PC-9 (cell line): ENCODE measurements around the gene RALGAPB. TPM values are rescaled to one million over a fixed set of nuclear protein-coding genes. Genes with fewer than 3 reads are reported as not detected.
A peak's percentile ranks its signal among the peaks of the same experiment; 100 is the strongest.

Experiments
- BruUV-seq: library from RNA; stranded (reverse); fragments of 400-500 nt; replicated peaks from 2 replicates; lab custom pipeline; 2021; lab: Mats Ljungman, UMichigan
- CTCF ChIA-PET: fragments of 300-600 bp; sonication (Branson Sonifier 250); formaldehyde crosslinking; loops from one replicate; lab custom pipeline; 2022; ENCODE audit warnings: antibody characterized with exemption; lab: Charles Lee
- POLR2A ChIA-PET: fragments of 300-600 bp; sonication (Branson Sonifier 250); formaldehyde crosslinking; loops from one replicate; lab custom pipeline; 2022; ENCODE audit warnings: antibody characterized with exemption; ENCODE audit not compliant: unreplicated experiment; lab: Charles Lee
- DNase-seq, 2 experiments: peaks; one replicate each; pipeline versions ENCODE4 v3.0.0 to v3.0.0-alpha.2; 2015 to 2022; ENCODE audit warnings: mixed read lengths in 1 of 2
- H2AFZ ChIP-seq: fragments of 200-600 bp; sonication (generic); 2 replicates; pipeline ENCODE4 v1.8.1; 2017; ENCODE audit warnings: antibody characterized with exemption
- H3F3A ChIP-seq: fragments of 200-600 bp; sonication (generic); 2 replicates; pipeline ENCODE4 v1.8.1; 2017; ENCODE audit warnings: antibody characterized with exemption, mild to moderate bottlenecking, low read depth; ENCODE audit not compliant: insufficient read depth
- H3K27ac ChIP-seq: fragments of 200-600 bp; sonication (generic); 2 replicates; pipeline ENCODE4 v1.6.1; 2016; ENCODE audit warnings: mixed run types
- H3K27me3 ChIP-seq: fragments of 200-600 bp; sonication (generic); 2 replicates; pipeline ENCODE4 v1.6.1; 2016; ENCODE audit warnings: low read depth, mixed run types; ENCODE audit not compliant: insufficient read depth
- H3K36me3 ChIP-seq: fragments of 200-600 bp; sonication (generic); 2 replicates; pipeline ENCODE4 v1.6.1; 2016; ENCODE audit warnings: low read depth, mixed run types
- H3K4me1 ChIP-seq: fragments of 200-600 bp; sonication (generic); replicated peaks from 2 replicates; pipeline ENCODE4 v1.6.1; 2016; ENCODE audit warnings: mixed run types; ENCODE audit not compliant: insufficient read depth
- H3K4me2 ChIP-seq: fragments of 200-600 bp; sonication (generic); 2 replicates; pipeline ENCODE4 v1.6.1; 2017; ENCODE audit warnings: mixed run types
- H3K4me3 ChIP-seq: fragments of 200-600 bp; sonication (generic); 2 replicates; pipeline ENCODE4 v1.6.1; 2016; ENCODE audit warnings: mixed run types
- H3K79me2 ChIP-seq: fragments of 200-600 bp; sonication (generic); 2 replicates; pipeline ENCODE4 v1.6.1; 2017; ENCODE audit warnings: low read depth, mixed run types
- H3K9me2 ChIP-seq: fragments of 200-600 bp; sonication (generic); 2 replicates; pipeline ENCODE4 v1.8.1; 2017; ENCODE audit warnings: mild to moderate bottlenecking; ENCODE audit not compliant: insufficient read depth
- H3K9me3 ChIP-seq: fragments of 200-600 bp; sonication (generic); 2 replicates; pipeline ENCODE4 v1.8.1; 2016; ENCODE audit warnings: low read depth; ENCODE audit not compliant: insufficient read depth
- H4K20me1 ChIP-seq: fragments of 200-600 bp; sonication (generic); 2 replicates; pipeline ENCODE4 v1.8.1; 2017; ENCODE audit not compliant: insufficient read depth
- CTCF ChIP-seq: fragments of 200-600 bp; sonication (generic); conservative IDR thresholded peaks from 2 replicates; pipeline ENCODE4 v1.6.1; 2017; ENCODE audit warnings: mixed run types, antibody characterized with exemption, mild to moderate bottlenecking, moderate library complexity
- EZH2 ChIP-seq: fragments of 200-600 bp; sonication (generic); IDR thresholded peaks from 2 replicates; pipeline ENCODE4 v1.8.0; 2017; ENCODE audit warnings: antibody characterized with exemption, low read depth
- intact Hi-C: fragments of 100-400 bp; cut with micrococcal nuclease; formaldehyde crosslinking; loops from one replicate; pipeline ENCODE4 v1.10.0; 2022; ENCODE audit not compliant: unreplicated experiment
- total RNA-seq: library from RNA; stranded (reverse); gene quantifications from 2 replicates; pipeline ENCODE4 v1.2.3, GENCODE V29; 2021

The RALGAPB gene
- total RNA-seq, 1 experiment from 2014 or later, result 40.2 TPM

- CTCF ChIA-PET, result interaction anchor here (2.4 kb wide), 1 partner anchor 40 kb away, joined by 27 read pairs; the partner anchor contains the start of gene RALGAPB
- H3K36me3 ChIP-seq, result peaks cover 61% of the 10 kb centered on the region
- intact Hi-C loops, result no loop called here
These were observed 39.2 kb upstream of the RALGAPB start for GRCh38 chr20:38433304-38433972.

GRCh38 chr20:38434301-38434741 is 38.3 kb upstream of the RALGAPB start:
- Histone ChIP-seq H3F3A (peaks cover 31% of the 10 kb centered on the region), H3K4me1 (peaks cover 35% of the 10 kb centered on the region), H3K9me3 (no peaks in the 10 kb centered on the region), H3K27me3 (no peaks in the 10 kb centered on the region), H3K36me3 (peaks cover 53% of the 10 kb centered on the region), H3K27ac (peak overlapping the region; percentile 90), H3K4me2 (peak overlapping the region; percentile 83), H2AFZ (peak overlapping the region; percentile 85; the same call in 1 of the 2 replicates), H4K20me1 (peaks cover 52% of the 10 kb centered on the region), H3K4me3 (peak overlapping the region; percentile 99), H3K79me2 (peaks cover 59% of the 10 kb centered on the region), H3K9me2 (no peaks in the 10 kb centered on the region)
- peak in 1 of 2 experiments; percentile 22 for DNase-seq
- intact Hi-C loops, result no loop called here
- TSS peak; percentile 45 for BruUV-seq
- TF ChIP-seq EZH2, result no peak
- TF ChIP-seq CTCF, result no peak
- CTCF ChIA-PET, result interaction anchor here (2.4 kb wide), 1 partner anchor 39 kb away, joined by 27 read pairs; the partner anchor contains the start of gene RALGAPB
- POLR2A ChIA-PET, result interaction anchor here (0.6 to 1.8 kb wide), 4 partner anchors 12 to 98 kb away, joined by 5 to 33 read pairs (median 6); partner anchors contain the start of gene RALGAPB

More at GRCh38 chr20:38433304-38433972, 39.2 kb upstream of the RALGAPB start:
- Histone ChIP-seq H3K27me3 (no peaks in the 10 kb centered on the region), H3K4me3 (peak overlapping the region; percentile 99), H3F3A (peaks cover 38% of the 10 kb centered on the region), H3K27ac (no peak overlapping the region), H2AFZ (no peak overlapping the region), H3K79me2 (peaks cover 68% of the 10 kb centered on the region), H3K9me3 (no peaks in the 10 kb centered on the region), H3K4me1 (peaks cover 35% of the 10 kb centered on the region), H3K9me2 (no peaks in the 10 kb centered on the region), H4K20me1 (peaks cover 60% of the 10 kb centered on the region), H3K4me2 (peak overlapping the region; percentile 83)
- BruUV-seq, result no TSS peak
- no peak for DNase-seq
- POLR2A ChIA-PET, result interaction anchor here (0.6 to 1.8 kb wide), 3 partner anchors 13 to 97 kb away, joined by 3 to 7 read pairs (median 5); no protein-coding TSS in a partner anchor
- no peak for TF ChIP-seq EZH2
- no peak for TF ChIP-seq CTCF

- no TSS peak for BruUV-seq
- H3K79me2 ChIP-seq, result peaks cover 53% of the 10 kb centered on the region
- intact Hi-C loops, result loop anchor here (1.0 kb wide), 2 partner anchors 11 to 37 kb away; partner anchors contain the start of gene RALGAPB
These were observed 37.7 kb upstream of the RALGAPB start, which contains the start of gene SNHG17 for GRCh38 chr20:38434770-38435554. Gene SNHG17, minus strand, starts transcription at chr20:38435328.

More at GRCh38 chr20:38434770-38435554, 37.7 kb upstream of the RALGAPB start, which contains the start of gene SNHG17:
- Histone ChIP-seq H3K27ac (peak within 1 kb of the TSS; percentile 90), H2AFZ (peak within 1 kb of the TSS; percentile 85), H3K4me3 (peak within 1 kb of the TSS; percentile 99), H3F3A (peaks cover 25% of the 10 kb centered on the region), H3K9me3 (no peaks in the 10 kb centered on the region), H3K4me1 (peaks cover 35% of the 10 kb centered on the region), H3K36me3 (peaks cover 46% of the 10 kb centered on the region), H3K27me3 (no peaks in the 10 kb centered on the region), H3K9me2 (no peaks in the 10 kb centered on the region), H3K4me2 (peak within 1 kb of the TSS; percentile 83), H4K20me1 (peaks cover 45% of the 10 kb centered on the region)
- ChIA-PET POLR2A (interaction anchor here (0.6 to 1.8 kb wide), 10 partner anchors 11 to 445 kb away, joined by 3 to 33 read pairs (median 5); partner anchors contain the start of gene RALGAPB), CTCF (interaction anchor here (0.6 to 2.4 kb wide), 6 partner anchors 11 to 741 kb away, joined by 3 to 27 read pairs (median 7); partner anchors contain the start of genes CTNNBL1 and RALGAPB)
- TF ChIP-seq EZH2 (no peak), CTCF (peak; percentile 100)
- DNase-seq, result peak; percentile 88 to 89
